ENCODE results near the gene RGS7.
"Not testable (repeated sequence)": the region's sequence is repeated elsewhere in the genome, so short reads cannot be mapped to it uniquely, and the experiment has no call there.

RGS7 gene

DNA sequence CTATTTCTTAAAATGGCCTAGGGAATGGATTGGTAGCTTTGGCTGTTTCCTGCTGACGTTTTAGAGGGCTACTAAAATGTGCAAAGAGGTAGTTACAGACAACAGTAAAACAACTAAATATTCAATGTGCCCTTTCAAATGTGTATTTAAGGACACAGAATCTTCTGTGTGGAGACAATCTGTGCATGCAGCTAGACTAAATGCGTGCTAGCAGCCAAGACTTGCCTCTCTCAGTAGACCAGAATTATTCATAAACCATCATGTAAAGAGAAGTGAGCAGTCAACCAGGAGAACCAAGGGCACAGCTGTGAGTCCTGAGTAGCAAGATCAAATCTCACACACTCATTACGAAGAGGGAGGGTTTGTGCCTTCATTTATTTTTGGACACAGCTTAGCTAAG is 584.9 kb downstream of the RGS7 start:
- TF ChIP-seq, protein P1, sequence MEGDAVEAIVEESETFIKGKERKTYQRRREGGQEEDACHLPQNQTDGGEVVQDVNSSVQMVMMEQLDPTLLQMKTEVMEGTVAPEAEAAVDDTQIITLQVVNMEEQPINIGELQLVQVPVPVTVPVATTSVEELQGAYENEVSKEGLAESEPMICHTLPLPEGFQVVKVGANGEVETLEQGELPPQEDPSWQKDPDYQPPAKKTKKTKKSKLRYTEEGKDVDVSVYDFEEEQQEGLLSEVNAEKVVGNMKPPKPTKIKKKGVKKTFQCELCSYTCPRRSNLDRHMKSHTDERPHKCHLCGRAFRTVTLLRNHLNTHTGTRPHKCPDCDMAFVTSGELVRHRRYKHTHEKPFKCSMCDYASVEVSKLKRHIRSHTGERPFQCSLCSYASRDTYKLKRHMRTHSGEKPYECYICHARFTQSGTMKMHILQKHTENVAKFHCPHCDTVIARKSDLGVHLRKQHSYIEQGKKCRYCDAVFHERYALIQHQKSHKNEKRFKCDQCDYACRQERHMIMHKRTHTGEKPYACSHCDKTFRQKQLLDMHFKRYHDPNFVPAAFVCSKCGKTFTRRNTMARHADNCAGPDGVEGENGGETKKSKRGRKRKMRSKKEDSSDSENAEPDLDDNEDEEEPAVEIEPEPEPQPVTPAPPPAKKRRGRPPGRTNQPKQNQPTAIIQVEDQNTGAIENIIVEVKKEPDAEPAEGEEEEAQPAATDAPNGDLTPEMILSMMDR (IDR thresholded peaks at IDR 0.05; ENCODE audit: control insufficient read depth, insufficient read depth, low read depth, low read length, missing control alignments) = no peak
- no peak overlapping the region for H3K4me3 ChIP-seq (ENCODE audit: control insufficient read depth, low read depth, low read length)
- no peak for DNase-seq (ENCODE audit: low read depth)

DNA sequence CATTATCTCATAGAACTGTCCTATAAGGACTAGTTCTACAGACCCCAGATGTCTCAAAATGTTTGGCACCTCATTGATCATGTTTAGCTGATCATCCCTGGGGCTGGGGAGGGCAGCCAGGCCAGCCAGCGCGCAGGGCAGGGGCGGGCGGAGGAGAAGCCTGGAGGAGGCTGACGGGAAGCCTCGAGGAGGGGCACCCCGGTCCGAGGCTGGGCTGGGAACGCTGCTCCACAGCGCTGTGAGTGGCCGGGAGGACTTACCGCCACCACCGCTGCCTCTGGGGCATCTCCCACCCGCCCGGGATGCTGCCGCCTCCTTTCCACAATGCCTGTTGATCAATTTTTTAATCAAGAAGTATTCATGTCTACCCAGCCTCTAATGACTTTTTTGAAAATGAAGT is 585.6 kb downstream of the RGS7 start:
- DNase-seq (ENCODE audit: low read depth) = no peak
- H3K4me3 ChIP-seq (ENCODE audit: control insufficient read depth, low read depth, low read length) = no peak overlapping the region
- TF ChIP-seq, protein P1 (IDR thresholded peaks at IDR 0.05; ENCODE audit: control insufficient read depth, insufficient read depth, low read depth, low read length, missing control alignments) = no peak

DNA sequence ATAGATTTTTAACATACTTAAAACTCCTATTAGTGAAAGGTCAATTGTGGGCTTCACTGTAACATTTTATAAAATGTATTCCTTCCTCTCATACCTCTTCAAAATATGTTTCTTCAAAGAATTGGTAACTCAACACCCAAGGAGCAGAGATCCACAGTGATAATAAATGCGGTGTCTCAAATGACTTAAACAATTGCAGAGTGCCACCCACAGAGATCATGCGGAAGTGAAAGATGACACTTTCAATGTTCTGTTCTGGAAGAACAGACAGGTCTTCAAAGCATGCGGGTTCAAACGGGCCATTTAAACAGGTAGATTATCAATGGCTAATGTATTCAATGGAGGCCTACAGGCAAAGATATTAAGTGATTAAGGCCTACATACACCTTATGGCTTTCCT is 588.0 kb downstream of the RGS7 start:
- TF ChIP-seq, protein P1 (IDR thresholded peaks at IDR 0.05; ENCODE audit: control insufficient read depth, insufficient read depth, low read depth, low read length, missing control alignments) = no peak
- DNase-seq (ENCODE audit: low read depth) = no peak
- H3K4me3 ChIP-seq (ENCODE audit: control insufficient read depth, low read depth, low read length) = no peak overlapping the region

DNA sequence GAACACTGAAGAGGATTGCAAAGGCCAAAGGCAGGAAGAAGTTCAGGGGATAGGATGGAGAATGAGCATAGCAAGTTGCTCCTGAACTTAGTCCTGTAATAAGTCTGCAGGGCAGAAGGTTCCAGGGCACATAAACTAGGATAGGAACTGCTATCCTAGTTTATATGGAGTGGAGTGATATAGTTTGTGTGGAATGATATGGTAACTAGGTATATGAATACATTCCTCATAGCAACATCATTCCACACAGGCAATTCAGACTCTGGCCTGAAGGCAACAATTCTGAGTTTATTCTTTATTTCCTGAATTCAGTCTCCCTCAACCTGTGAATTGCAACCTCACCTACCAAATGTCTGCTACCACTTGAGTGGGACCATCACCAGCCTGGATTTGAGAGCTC is 590.2 kb downstream of the RGS7 start:
- TF ChIP-seq, protein P1 (IDR thresholded peaks at IDR 0.05; ENCODE audit: control insufficient read depth, insufficient read depth, low read depth, low read length, missing control alignments) = no peak
- no peak for DNase-seq (ENCODE audit: low read depth)
- no peak overlapping the region for H3K4me3 ChIP-seq (ENCODE audit: control insufficient read depth, low read depth, low read length)

DNA sequence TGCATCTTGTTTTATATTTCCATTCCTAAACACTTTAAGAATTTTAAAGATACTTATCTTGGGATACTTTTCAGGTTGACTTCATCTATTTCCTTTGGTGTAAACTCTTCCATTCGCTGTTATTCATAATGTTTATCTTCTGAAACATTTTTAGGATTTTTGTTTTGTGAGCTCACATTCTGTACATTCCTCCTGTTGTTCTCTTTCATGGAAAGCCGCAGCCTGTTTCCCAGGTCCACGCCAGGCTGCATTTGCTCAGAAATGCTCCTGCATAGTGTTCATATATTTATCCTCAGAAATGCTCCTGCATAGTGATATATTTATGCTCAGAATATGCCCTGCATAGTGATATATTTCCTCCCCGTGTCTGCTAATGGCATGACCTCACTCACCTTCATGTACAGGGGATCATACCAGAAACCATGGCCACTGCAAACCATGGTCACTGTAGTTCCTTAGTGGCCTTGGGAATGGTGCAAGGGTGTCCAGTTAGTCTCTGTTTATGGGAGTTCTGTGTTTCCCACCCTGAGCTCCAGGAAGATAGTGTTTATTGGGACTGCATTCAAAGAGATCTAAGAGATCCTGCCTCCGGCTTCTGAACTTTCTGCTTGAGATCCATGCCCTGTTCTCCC is 591.2 kb downstream of the RGS7 start:
- no peak overlapping the region for H3K4me3 ChIP-seq (ENCODE audit: control insufficient read depth, low read depth, low read length)
- DNase-seq (ENCODE audit: low read depth) = no peak
- TF ChIP-seq, protein P1 (IDR thresholded peaks at IDR 0.05; ENCODE audit: control insufficient read depth, insufficient read depth, low read depth, low read length, missing control alignments) = no peak

DNA sequence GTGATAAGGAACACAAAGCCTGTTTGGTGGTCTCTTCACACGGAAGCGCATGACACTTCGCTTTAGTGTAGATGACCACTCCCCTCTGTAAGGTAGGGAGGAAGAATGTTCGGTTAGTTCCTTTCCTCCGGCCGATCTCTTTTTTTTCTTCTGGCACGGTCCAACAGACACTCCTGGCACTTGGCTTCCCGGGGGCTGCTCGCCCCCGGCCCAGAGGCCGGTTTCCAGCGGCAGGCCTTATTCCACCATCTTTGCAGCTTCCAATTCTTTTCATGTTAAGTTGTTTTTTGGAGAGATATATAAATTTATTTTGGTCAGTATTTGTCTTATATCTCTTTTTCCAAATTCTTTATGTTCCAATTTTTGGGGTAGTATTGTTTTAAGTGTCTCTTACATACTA is 593.2 kb downstream of the RGS7 start:
- TF ChIP-seq, protein P1 (IDR thresholded peaks at IDR 0.05; ENCODE audit: control insufficient read depth, insufficient read depth, low read depth, low read length, missing control alignments) = no peak
- H3K4me3 ChIP-seq (ENCODE audit: control insufficient read depth, low read depth, low read length) = no peak overlapping the region

DNA sequence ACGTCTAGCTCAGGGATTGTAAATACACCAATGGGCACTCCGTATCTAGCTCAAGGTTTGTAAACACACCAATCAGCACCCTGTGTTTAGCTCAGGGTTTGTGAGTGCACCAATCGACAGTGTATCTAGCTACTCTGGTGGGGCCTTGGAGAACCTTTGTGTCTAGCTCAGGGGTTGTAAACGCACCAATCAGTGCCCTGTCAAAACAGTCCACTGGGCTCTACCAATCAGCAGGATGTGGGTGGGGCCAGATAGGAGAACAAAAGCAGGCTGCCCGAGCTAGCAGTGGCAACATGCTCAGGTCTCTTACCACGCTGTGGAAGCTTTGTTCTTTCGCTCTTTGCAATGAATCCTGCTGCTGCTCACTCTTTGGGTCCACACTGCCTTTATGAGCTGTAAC is 593.9 kb downstream of the RGS7 start:
- not testable (repeated sequence) for H3K4me3 ChIP-seq (ENCODE audit: control insufficient read depth, low read depth, low read length); DNase-seq (ENCODE audit: low read depth)

More for the DNA sequence above, 593.2 kb downstream of the RGS7 start:
- no peak for DNase-seq (ENCODE audit: low read depth)

DNA sequence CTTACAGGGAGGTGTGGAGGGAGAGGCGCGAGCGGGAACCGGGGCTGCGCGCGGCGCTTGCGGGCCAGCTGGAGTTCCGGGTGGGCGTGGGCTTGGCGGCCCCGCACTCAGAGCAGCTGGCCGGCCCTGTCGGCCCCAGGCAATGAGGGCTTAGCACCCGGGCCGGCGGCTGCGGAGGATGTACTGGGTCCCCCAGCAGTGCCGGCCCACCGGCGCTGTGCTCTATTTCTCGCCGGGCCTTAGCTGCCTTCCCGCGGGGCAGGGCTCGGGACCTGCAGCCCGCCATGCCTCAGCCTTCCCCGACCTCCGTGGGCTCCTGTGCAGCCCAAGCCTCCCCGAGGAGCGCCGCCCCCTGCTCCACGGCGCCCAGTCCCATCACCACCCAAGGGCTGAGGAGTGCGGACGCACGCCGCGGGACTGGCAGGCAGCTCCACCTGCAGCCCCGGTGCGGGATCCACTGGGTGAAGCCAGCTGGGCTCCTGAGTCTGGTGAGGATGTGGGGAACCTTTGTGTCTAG is 594.5 kb downstream of the RGS7 start:
- not testable (repeated sequence) for H3K4me3 ChIP-seq (ENCODE audit: control insufficient read depth, low read depth, low read length); DNase-seq (ENCODE audit: low read depth)

DNA sequence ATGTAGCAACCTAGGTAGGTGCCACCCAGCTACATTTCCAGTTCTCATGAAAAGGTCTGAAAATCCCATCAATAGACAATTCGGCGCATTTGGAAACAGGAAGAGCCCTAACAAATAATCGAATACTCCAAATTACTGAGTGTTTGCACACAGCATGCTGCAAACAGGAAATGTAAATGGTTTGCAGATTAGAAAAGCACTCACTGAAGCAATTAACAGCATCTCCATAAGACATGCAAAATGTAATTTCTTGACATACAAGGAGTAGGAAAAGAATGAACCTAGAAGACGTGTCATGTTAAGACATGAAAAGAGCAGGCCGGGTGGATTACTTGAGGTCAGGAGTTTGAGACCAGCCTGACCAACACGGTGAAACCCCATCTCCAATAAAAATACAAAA is 598.2 kb downstream of the RGS7 start:
- DNase-seq (ENCODE audit: low read depth); H3K4me3 ChIP-seq (ENCODE audit: control insufficient read depth, low read depth, low read length): not testable (repeated sequence)

Measured in AG09309 (cell line).